Gastrocnemius medialis (tissue), 4 donors: ENCODE measurements around the gene PRKCH.

Source experiments
- CTCF ChIP-seq, 5 experiments: fragments of 450-650 bp in 3 of 5; fragments of 200-600 bp in 2 of 5; sonication (generic) in 2 of 5; IDR thresholded peaks in 4 of 5; conservative IDR thresholded peaks in 1 of 5; 1 replicate in 4 of 5; 2 replicates in 1 of 5; pipeline ENCODE4 v1.5.1; 2016 to 2019; ENCODE audit warnings: antibody characterized with exemption in 5 of 5, mild to moderate bottlenecking in 3 of 5, moderate library complexity in 3 of 5
- POLR2A ChIP-seq, 2 donors: fragments of 450-650 bp; IDR thresholded peaks; one replicate each; pipeline ENCODE4 v1.6.1; 2017; ENCODE audit warnings: antibody characterized with exemption in 2 of 2, mild to moderate bottlenecking in 2 of 2, moderate library complexity in 2 of 2

- no peak for TF ChIP-seq POLR2A (IDR thresholded peaks at IDR 0.05)
- TF ChIP-seq CTCF (IDR thresholded peaks at IDR 0.05 in 4 of 5, conservative IDR thresholded peaks at IDR 0.05 in 1 of 5) = no peak
These were observed 254.3 kb downstream of the PRKCH start for GRCh38 chr14:61575551-61576150.
